Activated naive CD8-positive, alpha-beta T cell treated with anti-CD3 and anti-CD28 coated beads, Interleukin-2, amount 50 U/mL, for 24 hours (primary cell): Measurements from ENCODE around the gene PEAR1.

Experiments
- ATAC-seq: fragments of 150-1000 bp; cut with Tn5 transposase; one replicate; pipeline ENCODE4 v1.10.0; 2021
- DNase-seq: peaks from one replicate; pipeline ENCODE4 v3.0.0; 2021
- H3K27ac Mint-ChIP-seq: one replicate; pipeline ENCODE4 v1.8.0; 2021; ENCODE audit warnings: mild to moderate bottlenecking, mixed read lengths
- H3K27me3 Mint-ChIP-seq: one replicate; pipeline ENCODE4 v1.8.0; 2021; ENCODE audit warnings: mixed read lengths
- H3K36me3 Mint-ChIP-seq: one replicate; pipeline ENCODE4 v1.8.0; 2021; ENCODE audit warnings: low read depth, mixed read lengths
- H3K4me1 Mint-ChIP-seq: one replicate; pipeline ENCODE4 v1.8.0; 2021; ENCODE audit warnings: mixed read lengths
- H3K4me3 Mint-ChIP-seq: one replicate; pipeline ENCODE4 v1.8.0; 2021; ENCODE audit warnings: mild to moderate bottlenecking, moderate library complexity, mixed read lengths
- H3K9me3 Mint-ChIP-seq: one replicate; pipeline ENCODE4 v1.8.0; 2021; ENCODE audit warnings: mixed read lengths

PEAR1 gene

GRCh38 chr1:156893048-156893953, at the start of gene PEAR1:
PEAR1 (plus strand) TSS chr1:156893718; CDS start chr1:156903927, 10,209 bp downstream.
- H3K27me3 Mint-ChIP-seq = peaks cover 66% of the 10 kb centered on the region
- ATAC-seq (no peak), DNase-seq (no peak)
- peaks cover 14% of the 10 kb centered on the region for H3K4me1 Mint-ChIP-seq
- H3K36me3 Mint-ChIP-seq = no peaks in the 10 kb centered on the region
- H3K4me3 Mint-ChIP-seq = peak within 1 kb of the TSS; percentile 38
- no peaks in the 10 kb centered on the region for H3K9me3 Mint-ChIP-seq
- H3K27ac Mint-ChIP-seq = no peak within 1 kb of the TSS

GRCh38 chr1:156844102-156844501, 49.4 kb upstream of the PEAR1 start:
- Mint-ChIP-seq H3K36me3 (no peaks in the 10 kb centered on the region), H3K9me3 (no peaks in the 10 kb centered on the region), H3K4me1 (peaks cover 25% of the 10 kb centered on the region), H3K27ac (no peak overlapping the region), H3K27me3 (peaks cover 59% of the 10 kb centered on the region), H3K4me3 (no peak overlapping the region)
- ATAC-seq (no peak), DNase-seq (no peak)

- H3K27me3 Mint-ChIP-seq = peaks cover 59% of the 10 kb centered on the region
These were observed 48.9 kb upstream of the PEAR1 start for GRCh38 chr1:156844638-156845037.

GRCh38 chr1:156845055-156845952, 48.2 kb upstream of the PEAR1 start:
- peaks cover 56% of the 10 kb centered on the region for H3K27me3 Mint-ChIP-seq
- H3K36me3 Mint-ChIP-seq = no peaks in the 10 kb centered on the region
- peak overlapping the region; percentile 38 for H3K4me3 Mint-ChIP-seq
- no peak overlapping the region for H3K27ac Mint-ChIP-seq
- H3K4me1 Mint-ChIP-seq = peaks cover 26% of the 10 kb centered on the region
- no peaks in the 10 kb centered on the region for H3K9me3 Mint-ChIP-seq
- DNase-seq (peak; percentile 44), ATAC-seq (peak; percentile 16)

More at GRCh38 chr1:156844638-156845037, 48.9 kb upstream of the PEAR1 start:
- Mint-ChIP-seq H3K4me3 (peak overlapping the region; percentile 32), H3K4me1 (peaks cover 26% of the 10 kb centered on the region), H3K36me3 (no peaks in the 10 kb centered on the region), H3K9me3 (no peaks in the 10 kb centered on the region), H3K27ac (no peak overlapping the region)
- ATAC-seq = no peak
- no peak for DNase-seq

- DNase-seq (no peak), ATAC-seq (no peak)
- H3K27me3 Mint-ChIP-seq = peaks cover 56% of the 10 kb centered on the region
- no peaks in the 10 kb centered on the region for H3K9me3 Mint-ChIP-seq
- H3K4me1 Mint-ChIP-seq = peaks cover 26% of the 10 kb centered on the region
- H3K27ac Mint-ChIP-seq = no peak overlapping the region
- no peaks in the 10 kb centered on the region for H3K36me3 Mint-ChIP-seq
- peak overlapping the region; percentile 1 for H3K4me3 Mint-ChIP-seq
These were observed 47.5 kb upstream of the PEAR1 start for GRCh38 chr1:156845953-156846545.

GRCh38 chr1:156846643-156847042, 46.9 kb upstream of the PEAR1 start:
- Mint-ChIP-seq H3K9me3 (no peaks in the 10 kb centered on the region), H3K27me3 (peaks cover 56% of the 10 kb centered on the region), H3K4me1 (peaks cover 26% of the 10 kb centered on the region), H3K4me3 (no peak overlapping the region), H3K27ac (no peak overlapping the region), H3K36me3 (no peaks in the 10 kb centered on the region)
- no peak for ATAC-seq
- DNase-seq = no peak

- Mint-ChIP-seq H3K36me3 (no peaks in the 10 kb centered on the region), H3K27ac (no peak overlapping the region), H3K4me1 (peaks cover 26% of the 10 kb centered on the region), H3K27me3 (peaks cover 46% of the 10 kb centered on the region), H3K4me3 (peak overlapping the region; percentile 21), H3K9me3 (no peaks in the 10 kb centered on the region)
- DNase-seq (no peak), ATAC-seq (no peak)
These were observed 45.7 kb upstream of the PEAR1 start for GRCh38 chr1:156847591-156848460.

GRCh38 chr1:156848461-156849150, 44.9 kb upstream of the PEAR1 start:
- no peaks in the 10 kb centered on the region for H3K36me3 Mint-ChIP-seq
- ATAC-seq (peak; percentile 73), DNase-seq (peak; percentile 75)
- H3K4me3 Mint-ChIP-seq = peak overlapping the region; percentile 21
- H3K27ac Mint-ChIP-seq = no peak overlapping the region
- peaks cover 39% of the 10 kb centered on the region for H3K27me3 Mint-ChIP-seq
- no peaks in the 10 kb centered on the region for H3K9me3 Mint-ChIP-seq
- peaks cover 26% of the 10 kb centered on the region for H3K4me1 Mint-ChIP-seq

- H3K27ac Mint-ChIP-seq = no peak overlapping the region
- H3K36me3 Mint-ChIP-seq = no peaks in the 10 kb centered on the region
- H3K4me1 Mint-ChIP-seq = peaks cover 26% of the 10 kb centered on the region
- H3K27me3 Mint-ChIP-seq = peaks cover 34% of the 10 kb centered on the region
- DNase-seq = no peak
- no peak for ATAC-seq
- no peaks in the 10 kb centered on the region for H3K9me3 Mint-ChIP-seq
- peak overlapping the region; percentile 14 for H3K4me3 Mint-ChIP-seq
These were observed 44.4 kb upstream of the PEAR1 start for GRCh38 chr1:156849151-156849496.

GRCh38 chr1:156851779-156852417, 41.6 kb upstream of the PEAR1 start:
- Mint-ChIP-seq H3K4me1 (peaks cover 15% of the 10 kb centered on the region), H3K9me3 (no peaks in the 10 kb centered on the region), H3K4me3 (no peak overlapping the region), H3K27me3 (peaks cover 22% of the 10 kb centered on the region), H3K27ac (no peak overlapping the region), H3K36me3 (no peaks in the 10 kb centered on the region)
- no peak for DNase-seq
- no peak for ATAC-seq

GRCh38 chr1:156852418-156852874, 41.1 kb upstream of the PEAR1 start:
- Mint-ChIP-seq H3K27ac (no peak overlapping the region), H3K36me3 (no peaks in the 10 kb centered on the region), H3K4me3 (no peak overlapping the region), H3K9me3 (no peaks in the 10 kb centered on the region), H3K4me1 (peaks cover 15% of the 10 kb centered on the region), H3K27me3 (peaks cover 18% of the 10 kb centered on the region)
- DNase-seq = no peak
- no peak for ATAC-seq

GRCh38 chr1:156853761-156854160, 39.8 kb upstream of the PEAR1 start:
- no peak overlapping the region for H3K27ac Mint-ChIP-seq
- H3K9me3 Mint-ChIP-seq = no peaks in the 10 kb centered on the region
- ATAC-seq (no peak), DNase-seq (no peak)
- H3K4me3 Mint-ChIP-seq = no peak overlapping the region
- peaks cover 12% of the 10 kb centered on the region for H3K4me1 Mint-ChIP-seq
- H3K36me3 Mint-ChIP-seq = no peaks in the 10 kb centered on the region
- H3K27me3 Mint-ChIP-seq = peaks cover 23% of the 10 kb centered on the region

- no peak for ATAC-seq
- H3K4me1 Mint-ChIP-seq = peaks cover 10% of the 10 kb centered on the region
- H3K27me3 Mint-ChIP-seq = peaks cover 25% of the 10 kb centered on the region
- no peaks in the 10 kb centered on the region for H3K9me3 Mint-ChIP-seq
- H3K4me3 Mint-ChIP-seq = no peak overlapping the region
- no peak overlapping the region for H3K27ac Mint-ChIP-seq
- no peak for DNase-seq
- no peaks in the 10 kb centered on the region for H3K36me3 Mint-ChIP-seq
These were observed 38.9 kb upstream of the PEAR1 start for GRCh38 chr1:156854634-156855033.
